Ovary (tissue), 3 donors: ENCODE data around the gene CAPZA3.

Experiments used
- EP300 ChIP-seq: sonication (generic); formaldehyde crosslinking; IDR thresholded peaks from one replicate; pipeline ENCODE4 v1.6.1; 2017; ENCODE audit warnings: antibody characterized with exemption
- POLR2A ChIP-seq: fragments of 450-650 bp; IDR thresholded peaks from one replicate; pipeline ENCODE4 v1.6.1; 2017; ENCODE audit warnings: antibody characterized with exemption, mild to moderate bottlenecking, moderate library complexity
- TF ChIP-seq, protein P1 (sequence below), 3 donors: fragments of 450-650 bp in 2 of 3; fragments of 200-600 bp in 1 of 3; IDR thresholded peaks; one replicate each; pipeline versions ENCODE4 v1.5.1 to v1.8.0; 2016 to 2022; ENCODE audit warnings: antibody characterized with exemption in 3 of 3, mild to moderate bottlenecking in 1 of 3
- donor health status: DM: no; HTN: no; CAD: no.

GRCh38 chr12:18737819-18738218 lies at the start of gene CAPZA3, which contains the start of gene PLCZ1:
- TF ChIP-seq POLR2A (no peak), EP300 (no peak)
- TF ChIP-seq, protein P1, sequence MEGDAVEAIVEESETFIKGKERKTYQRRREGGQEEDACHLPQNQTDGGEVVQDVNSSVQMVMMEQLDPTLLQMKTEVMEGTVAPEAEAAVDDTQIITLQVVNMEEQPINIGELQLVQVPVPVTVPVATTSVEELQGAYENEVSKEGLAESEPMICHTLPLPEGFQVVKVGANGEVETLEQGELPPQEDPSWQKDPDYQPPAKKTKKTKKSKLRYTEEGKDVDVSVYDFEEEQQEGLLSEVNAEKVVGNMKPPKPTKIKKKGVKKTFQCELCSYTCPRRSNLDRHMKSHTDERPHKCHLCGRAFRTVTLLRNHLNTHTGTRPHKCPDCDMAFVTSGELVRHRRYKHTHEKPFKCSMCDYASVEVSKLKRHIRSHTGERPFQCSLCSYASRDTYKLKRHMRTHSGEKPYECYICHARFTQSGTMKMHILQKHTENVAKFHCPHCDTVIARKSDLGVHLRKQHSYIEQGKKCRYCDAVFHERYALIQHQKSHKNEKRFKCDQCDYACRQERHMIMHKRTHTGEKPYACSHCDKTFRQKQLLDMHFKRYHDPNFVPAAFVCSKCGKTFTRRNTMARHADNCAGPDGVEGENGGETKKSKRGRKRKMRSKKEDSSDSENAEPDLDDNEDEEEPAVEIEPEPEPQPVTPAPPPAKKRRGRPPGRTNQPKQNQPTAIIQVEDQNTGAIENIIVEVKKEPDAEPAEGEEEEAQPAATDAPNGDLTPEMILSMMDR (IDR thresholded peaks at IDR 0.05), result no peak
